Caki2 (cell line): ENCODE data around the gene TTLL11. TPM values are rescaled to one million over a fixed set of nuclear protein-coding genes. Genes with fewer than 3 reads are reported as not detected.
A peak's percentile ranks its signal among the peaks of the same experiment; 100 is the strongest.
"Not testable (repeated sequence)": the region's sequence is repeated elsewhere in the genome, so short reads cannot be mapped to it uniquely, and the experiment has no call there.

Experiments
- DNase-seq: peaks from one replicate; pipeline ENCODE4 v3.0.0-alpha.2; 2015; ENCODE audit warnings: low read depth
- in situ Hi-C: cut with HindIII; loops from 2 replicates; pipeline ENCODE4 v1.10.0; 2016; ENCODE audit warnings: low sequenced_read_pairs, low pct_unique_long_range_greater_than_20kb, mixed read lengths
- total RNA-seq: library from RNA; depleted of rRNA; stranded (reverse); fragments of >200 nt; shearing (Covaris generic); gene quantifications from 2 replicates; pipeline ENCODE4 v1.2.3, GENCODE V29; 2014; ENCODE audit warnings: low replicate concordance

The TTLL11 gene
- total RNA-seq, 1 experiment from 2014 or later, result 1.7 TPM

- no peak for DNase-seq
- in situ Hi-C loops, result no loop called here
Measured at GRCh38 chr9:121914604-121915303, 178.4 kb downstream of the TTLL11 start.

- in situ Hi-C loops, result no loop called here
- no peak for DNase-seq
Measured at GRCh38 chr9:121914017-121914595, 179.0 kb downstream of the TTLL11 start.

GRCh38 chr9:121912812-121913627, 180.1 kb downstream of the TTLL11 start:
- DNase-seq, result peak; percentile 34
- in situ Hi-C loops, result no loop called here

GRCh38 chr9:121910491-121911040, 182.5 kb downstream of the TTLL11 start:
- in situ Hi-C loops, result no loop called here
- DNase-seq, result no peak

GRCh38 chr9:121909111-121909510, 184.0 kb downstream of the TTLL11 start:
- DNase-seq, result no peak
- in situ Hi-C loops, result no loop called here

GRCh38 chr9:121906074-121906870, 186.8 kb downstream of the TTLL11 start:
- no peak for DNase-seq

GRCh38 chr9:121902461-121903135, 190.5 kb downstream of the TTLL11 start:
- in situ Hi-C loops, result no loop called here
- DNase-seq, result no peak

More at GRCh38 chr9:121906074-121906870, 186.8 kb downstream of the TTLL11 start:
- in situ Hi-C loops, result no loop called here

GRCh38 chr9:121901616-121902015, 191.5 kb downstream of the TTLL11 start:
- DNase-seq, result no peak
- in situ Hi-C loops, result no loop called here

- in situ Hi-C loops, result no loop called here
Measured at GRCh38 chr9:121900163-121900562, 192.9 kb downstream of the TTLL11 start.

GRCh38 chr9:121898856-121899255, 194.3 kb downstream of the TTLL11 start:
- DNase-seq, result no peak
- in situ Hi-C loops, result no loop called here

More at GRCh38 chr9:121900163-121900562, 192.9 kb downstream of the TTLL11 start:
- DNase-seq, result no peak

- in situ Hi-C loops, result no loop called here
- no peak for DNase-seq
Measured at GRCh38 chr9:121897140-121897539, 196.0 kb downstream of the TTLL11 start.

GRCh38 chr9:121896545-121896943, 196.6 kb downstream of the TTLL11 start:
- no peak for DNase-seq
- in situ Hi-C loops, result no loop called here

GRCh38 chr9:121895818-121896544, 197.1 kb downstream of the TTLL11 start:
- DNase-seq, result no peak
- in situ Hi-C loops, result no loop called here

- in situ Hi-C loops, result no loop called here
Measured at GRCh38 chr9:121895358-121895757, 197.8 kb downstream of the TTLL11 start.

GRCh38 chr9:121894380-121894779, 198.7 kb downstream of the TTLL11 start:
- in situ Hi-C loops, DNase-seq: not testable (repeated sequence)

More at GRCh38 chr9:121895358-121895757, 197.8 kb downstream of the TTLL11 start:
- no peak for DNase-seq

GRCh38 chr9:121893786-121894185, 199.3 kb downstream of the TTLL11 start:
- in situ Hi-C loops, result no loop called here
- no peak for DNase-seq

GRCh38 chr9:121892706-121893105, 200.4 kb downstream of the TTLL11 start:
- in situ Hi-C loops, result no loop called here
- no peak for DNase-seq
